GM23248 (cell line): ENCODE results near the gene MBD4. TPM values are rescaled to one million over a fixed set of nuclear protein-coding genes. Genes with fewer than 3 reads are reported as not detected.
A peak's percentile ranks its signal among the peaks of the same experiment; 100 is the strongest.
"Not testable (repeated sequence)": the region's sequence is repeated elsewhere in the genome, so short reads cannot be mapped to it uniquely, and the experiment has no call there.

Source experiments
- DNase-seq: peaks from one replicate; pipeline ENCODE4 v3.0.0-alpha.2; 2015
- H2AFZ ChIP-seq: fragments of 200-600 bp; sonication (generic); 2 replicates; pipeline ENCODE4 v1.6.1; 2016; ENCODE audit warnings: antibody characterized with exemption
- H3F3A ChIP-seq: fragments of 200-600 bp; sonication (generic); 2 replicates; pipeline ENCODE4 v1.6.1; 2016; ENCODE audit warnings: mild to moderate bottlenecking, antibody characterized with exemption, mixed run types; ENCODE audit not compliant: insufficient read depth
- H3K27ac ChIP-seq: fragments of 200-600 bp; sonication (generic); 2 replicates; pipeline ENCODE4 v1.5.1; 2016; ENCODE audit warnings: mild to moderate bottlenecking
- H3K27me3 ChIP-seq: fragments of 200-600 bp; sonication (generic); replicated peaks from 2 replicates; pipeline ENCODE4 v1.6.1; 2016; ENCODE audit warnings: mild to moderate bottlenecking; ENCODE audit not compliant: insufficient read depth
- H3K36me3 ChIP-seq: fragments of 200-600 bp; sonication (generic); 2 replicates; pipeline ENCODE4 v1.6.1; 2016; ENCODE audit warnings: low read depth, mild to moderate bottlenecking
- H3K4me1 ChIP-seq: fragments of 200-600 bp; sonication (generic); 2 replicates; pipeline ENCODE4 v1.6.1; 2016; ENCODE audit warnings: mild to moderate bottlenecking; ENCODE audit not compliant: insufficient read depth
- H3K4me2 ChIP-seq: fragments of 200-600 bp; sonication (generic); one replicate; pipeline ENCODE4 v1.6.1; 2016; ENCODE audit warnings: mild to moderate bottlenecking; ENCODE audit not compliant: unreplicated experiment
- H3K4me3 ChIP-seq: fragments of 200-600 bp; sonication (generic); 2 replicates; pipeline ENCODE4 v1.5.1; 2016; ENCODE audit warnings: mild to moderate bottlenecking
- H3K79me2 ChIP-seq: fragments of 200-600 bp; sonication (generic); 2 replicates; pipeline ENCODE4 v1.6.1; 2016; ENCODE audit warnings: mild to moderate bottlenecking; ENCODE audit not compliant: insufficient read depth
- H3K9ac ChIP-seq: fragments of 200-600 bp; sonication (generic); 2 replicates; pipeline ENCODE4 v1.6.1; 2016; ENCODE audit warnings: mild to moderate bottlenecking
- H3K9me2 ChIP-seq: fragments of 200-600 bp; sonication (generic); 2 replicates; pipeline ENCODE4 v1.6.1; 2016; ENCODE audit warnings: mixed run types, mild to moderate bottlenecking, moderate library complexity; ENCODE audit not compliant: insufficient read depth
- H3K9me3 ChIP-seq: fragments of 200-600 bp; sonication (generic); one replicate; pipeline ENCODE4 v1.6.1; 2017; ENCODE audit warnings: low read depth
- H4K20me1 ChIP-seq: fragments of 200-600 bp; sonication (generic); 2 replicates; pipeline ENCODE4 v1.6.0; 2016; ENCODE audit not compliant: insufficient read depth
- EZH2 ChIP-seq: fragments of 200-600 bp; sonication (generic); IDR thresholded peaks from 2 replicates; pipeline ENCODE4 v1.6.1; 2018; ENCODE audit warnings: antibody characterized with exemption, mild to moderate bottlenecking; ENCODE audit not compliant: insufficient read depth, poor library complexity, severe bottlenecking
- EZH2phosphoT487 ChIP-seq: fragments of 200-600 bp; sonication (generic); IDR thresholded peaks from 2 replicates; pipeline ENCODE4 v1.6.1; 2018; ENCODE audit warnings: antibody characterized with exemption, moderate library complexity, mild to moderate bottlenecking, low read depth; ENCODE audit not compliant: insufficient read depth
- WGBS, 2 experiments: methylation state at CpG; one replicate each; pipeline ENCODE4 v1.1.6; 2015 to 2017; ENCODE audit warnings: low lambda C conversion rate in 2 of 2, low coverage in 1 of 2; ENCODE audit errors: missing lambda C conversion rate in 2 of 2; 5-methylcytosine and 5-hydroxymethylcytosine counted together
- in situ Hi-C: fragments of 300-500 bp; cut with MboI; formaldehyde crosslinking; loops from 2 replicates; pipeline ENCODE4 v1.15.0; 2020
- polyA plus RNA-seq: library from polyadenylated mRNA; unstranded; fragments of >200 nt; fragmentation: Nextera tagmentation; extraction: Ambion mirVana; gene quantifications from 2 replicates; pipeline ENCODE4 v1.2.1, GENCODE V29; 2016
- total RNA-seq: library from RNA; depleted of rRNA; stranded (reverse); fragments of >200 nt; shearing (Covaris generic); gene quantifications from 2 replicates; pipeline ENCODE4 v1.2.3, GENCODE V29; 2014

MBD4 gene
- total and polyA plus RNA-seq, 2 experiments from 2014 or later = 27.2 to 36.8 TPM

DNA sequence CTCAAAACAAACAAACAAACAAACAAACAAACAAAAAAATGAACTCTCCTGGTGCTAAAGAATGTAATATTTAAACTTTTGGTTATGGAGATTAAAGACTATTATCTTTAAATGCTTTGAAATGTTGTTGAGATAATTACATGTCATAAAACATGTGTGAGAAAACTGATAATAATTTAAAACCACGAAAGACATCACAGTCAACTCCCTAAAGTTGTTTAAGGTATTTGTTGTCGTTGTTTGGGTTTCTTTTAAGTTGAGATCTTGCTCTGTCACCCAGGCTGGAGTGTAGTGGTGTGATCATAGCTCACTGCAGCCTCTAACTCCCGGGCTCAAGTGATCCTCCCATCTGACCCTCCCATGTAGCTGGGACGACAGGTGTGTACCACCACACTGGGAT, 23.3 kb downstream of the MBD4 start:
- peaks cover 16% of the 10 kb centered on the region for H3K4me1 ChIP-seq
- no peak overlapping the region for H3K4me3 ChIP-seq
- H3K27me3 ChIP-seq = no peaks in the 10 kb centered on the region
- no peak overlapping the region for H3K27ac ChIP-seq
- H2AFZ ChIP-seq = no peak overlapping the region
- no peaks in the 10 kb centered on the region for H3K79me2 ChIP-seq
- H3K9ac ChIP-seq = no peak overlapping the region
- H3K4me2 ChIP-seq = no peak overlapping the region
- no peaks in the 10 kb centered on the region for H4K20me1 ChIP-seq
- WGBS, 2 experiments = 59 to 60% methylated on average over 4 of the region's 4 CpGs
- no peak for TF ChIP-seq EZH2
- TF ChIP-seq EZH2phosphoT487 = no peak
- no peaks in the 10 kb centered on the region for H3K36me3 ChIP-seq
- in situ Hi-C loops = no loop called here
- DNase-seq = no peak
- H3K9me2 ChIP-seq = no peaks in the 10 kb centered on the region
- peaks cover 25% of the 10 kb centered on the region for H3F3A ChIP-seq
- no peaks in the 10 kb centered on the region for H3K9me3 ChIP-seq

GRCh38 chr3:129415830-129416229, 23.9 kb downstream of the MBD4 start:
- no peak overlapping the region for H2AFZ ChIP-seq
- H3K27ac ChIP-seq = no peak overlapping the region
- peaks cover 16% of the 10 kb centered on the region for H3K4me1 ChIP-seq
- no peaks in the 10 kb centered on the region for H3K79me2 ChIP-seq
- H3K36me3 ChIP-seq = no peaks in the 10 kb centered on the region
- no peak overlapping the region for H3K4me3 ChIP-seq
- no peaks in the 10 kb centered on the region for H3K9me3 ChIP-seq
- no peak for DNase-seq
- H3K27me3 ChIP-seq = no peaks in the 10 kb centered on the region
- no peaks in the 10 kb centered on the region for H4K20me1 ChIP-seq
- in situ Hi-C loops = no loop called here
- TF ChIP-seq EZH2 (no peak), EZH2phosphoT487 (no peak)
- peaks cover 25% of the 10 kb centered on the region for H3F3A ChIP-seq
- no peak overlapping the region for H3K4me2 ChIP-seq
- H3K9ac ChIP-seq = no peak overlapping the region
- H3K9me2 ChIP-seq = no peaks in the 10 kb centered on the region
- WGBS, 2 experiments = 75 to 78% methylated on average over 6 of the region's 6 CpGs

- no peaks in the 10 kb centered on the region for H4K20me1 ChIP-seq
- no peak overlapping the region for H3K27ac ChIP-seq
- no peak overlapping the region for H3K4me2 ChIP-seq
- H3K79me2 ChIP-seq = no peaks in the 10 kb centered on the region
- H3K4me1 ChIP-seq = peaks cover 16% of the 10 kb centered on the region
- no peak overlapping the region for H3K4me3 ChIP-seq
- no peaks in the 10 kb centered on the region for H3K36me3 ChIP-seq
- in situ Hi-C loops = no loop called here
- whole genome bisulfite sequencing, 2 experiments = 61 to 70% methylated on average over 3 of the region's 3 CpGs
- H3K9me3 ChIP-seq = no peaks in the 10 kb centered on the region
- TF ChIP-seq EZH2 = no peak
- TF ChIP-seq EZH2phosphoT487 = no peak
- no peaks in the 10 kb centered on the region for H3K9me2 ChIP-seq
- no peak for DNase-seq
- H3K27me3 ChIP-seq = no peaks in the 10 kb centered on the region
- H3K9ac ChIP-seq = no peak overlapping the region
- peaks cover 25% of the 10 kb centered on the region for H3F3A ChIP-seq
- H2AFZ ChIP-seq = no peak overlapping the region
Observed at GRCh38 chr3:129415378-129415777, 24.4 kb downstream of the MBD4 start.

GRCh38 chr3:129413687-129414506, 25.9 kb downstream of the MBD4 start:
- Histone ChIP-seq H3K4me2 (peak overlapping the region; percentile 9), H4K20me1 (no peaks in the 10 kb centered on the region), H3K27me3 (no peaks in the 10 kb centered on the region), H3K79me2 (no peaks in the 10 kb centered on the region), H3K9me2 (no peaks in the 10 kb centered on the region), H3K9me3 (no peaks in the 10 kb centered on the region), H3K9ac (peak overlapping the region; percentile 51), H3K4me1 (peaks cover 16% of the 10 kb centered on the region), H3K27ac (peak overlapping the region; percentile 69), H3F3A (peaks cover 25% of the 10 kb centered on the region), H2AFZ (no peak overlapping the region), H3K36me3 (no peaks in the 10 kb centered on the region), H3K4me3 (no peak overlapping the region)
- 10 to 13% methylated on average over 4 of the region's 4 CpGs for WGBS, 2 experiments
- peak; percentile 93 for DNase-seq
- TF ChIP-seq EZH2 (no peak), EZH2phosphoT487 (no peak)
- in situ Hi-C loops = no loop called here

DNA sequence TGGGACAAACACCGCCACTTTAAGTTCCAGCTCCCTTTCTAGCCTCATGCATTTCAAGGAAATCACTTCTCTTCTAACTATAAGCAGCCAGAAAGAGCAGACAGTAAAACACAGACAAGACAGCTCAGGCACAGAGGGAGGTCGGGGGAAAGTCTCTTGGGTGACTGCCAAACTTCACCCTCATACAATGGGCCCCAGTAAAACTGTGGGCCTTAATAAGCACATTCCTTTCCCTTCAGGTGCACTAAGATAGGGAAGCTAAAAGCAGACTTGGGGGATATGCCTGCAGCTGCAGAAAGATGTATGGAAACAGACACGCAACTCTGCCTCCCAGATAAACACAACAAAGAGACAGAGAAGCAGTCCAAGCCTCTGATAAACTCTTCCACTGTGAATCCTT, 26.5 kb downstream of the MBD4 start:
- H3K4me3 ChIP-seq, H3K9me2 ChIP-seq, H3K9ac ChIP-seq, H4K20me1 ChIP-seq, H2AFZ ChIP-seq, H3K9me3 ChIP-seq, DNase-seq, H3K79me2 ChIP-seq, H3K36me3 ChIP-seq, in situ Hi-C loops, H3K27me3 ChIP-seq: not testable (repeated sequence)
- Histone ChIP-seq H3F3A (peaks cover 25% of the 10 kb centered on the region), H3K27ac (peak overlapping the region; percentile 69), H3K4me1 (peaks cover 16% of the 10 kb centered on the region), H3K4me2 (peak overlapping the region; percentile 9)
- WGBS, 2 experiments = 64 to 66% methylated on average over 3 of the region's 3 CpGs
